Adrenal gland (tissue), 12 donors: ENCODE data around the gene NR1D1. TPM values are rescaled to one million over a fixed set of nuclear protein-coding genes. Genes with fewer than 3 reads are reported as not detected.

Experiments
- DNase-seq, 7 donors: peaks; one replicate each; pipeline ENCODE4 v3.0.0-alpha.2; 2019 to 2020
- H3K27ac ChIP-seq, 5 donors: fragments of 200-600 bp; sonication (generic) in 4 of 5; 1 replicate in 3 of 5; 2 replicates in 2 of 5; pipeline versions ENCODE4 v1.5.1 to v1.8.0; 2016 to 2020; ENCODE audit warnings: mild to moderate bottlenecking in 1 of 5
- H3K27me3 ChIP-seq: fragments of 200-600 bp; 2 replicates; pipeline ENCODE4 v1.8.0; 2021
- H3K36me3 ChIP-seq, 2 donors: fragments of 200-600 bp; replicated peaks in 1 of 2; 1 replicate in 1 of 2; 2 replicates in 1 of 2; pipeline versions ENCODE4 v1.5.1 to v1.8.0; 2018 to 2022
- H3K4me1 ChIP-seq, 2 donors: fragments of 200-600 bp; replicated peaks in 1 of 2; 1 replicate in 1 of 2; 2 replicates in 1 of 2; pipeline versions ENCODE4 v1.5.1 to v1.8.0; 2018 to 2021
- H3K4me3 ChIP-seq, 4 donors: fragments of 200-600 bp; sonication (generic) in 3 of 4; one replicate each; pipeline ENCODE4 v1.5.1; 2016 to 2018
- H3K9me3 ChIP-seq, 3 donors: fragments of 200-600 bp; sonication (generic) in 1 of 3; replicated peaks in 1 of 3; 1 replicate in 2 of 3; 2 replicates in 1 of 3; pipeline versions ENCODE4 v1.5.1 to v1.8.0; 2016 to 2021
- CTCF ChIP-seq, 6 experiments: fragments of 450-650 bp in 4 of 6; fragments of 200-600 bp in 2 of 6; sonication (generic) in 1 of 6; IDR thresholded peaks; 1 replicate in 5 of 6; 2 replicates in 1 of 6; pipeline versions ENCODE4 v1.5.1 to v1.8.0; 2016 to 2021; ENCODE audit warnings: antibody characterized with exemption in 6 of 6, mild to moderate bottlenecking in 2 of 6, moderate library complexity in 1 of 6
- POLR2A ChIP-seq, 2 donors: fragments of 450-650 bp; IDR thresholded peaks; one replicate each; pipeline ENCODE4 v1.6.1; 2017; ENCODE audit warnings: antibody characterized with exemption in 2 of 2, mild to moderate bottlenecking in 2 of 2, moderate library complexity in 1 of 2
- WGBS, 4 donors: extraction: QIAGEN DNeasy Blood & Tissue Kit in 2 of 4; methylation state at CpG; one replicate each; pipeline versions ENCODE4 v1.1.5 to v1.1.7; 2013 to 2017; 5-methylcytosine and 5-hydroxymethylcytosine counted together
- intact Hi-C, 2 donors: fragments of 100-400 bp; cut with DNase I; formaldehyde crosslinking; loops; one replicate each; pipeline versions ENCODE4 v1.14.1 to v1.15.0; 2022 to 2023
- polyA plus RNA-seq, 3 donors: library from polyadenylated mRNA; stranded (reverse); fragments of 200-250 nt in 2 of 3; fragments of 350-450 nt in 1 of 3; fragmentation: Illumina TruSeq in 1 of 3; extraction: RNeasy Lipid Tissue Mini Kit (QIAGEN cat#74804) in 1 of 3; gene quantifications; one replicate each; pipeline ENCODE4 v1.2.3, GENCODE V29; 2013 to 2014
- total RNA-seq, 9 donors: library from RNA; depleted of rRNA in 4 of 9; stranded (reverse); fragments of >200 nt in 4 of 9; fragments of 120-200 nt in 1 of 9; fragmentation: NEBNext Ultra II Directional in 1 of 9; extraction: Animal tissue kit (Norgen Biotek cat#: 25700) in 1 of 9; gene quantifications; one replicate each; pipeline versions ENCODE4 v1.1.0 to v1.2.4, GENCODE V29; 2013 to 2023
- donor health status: healthy with polysubstance abuse.
- donor health status: Bipolar disorder and iron deficiency.
- donor health status: DM: yes; HTN: yes; CAD: no.
- donor health status: DM: no; HTN: no; CAD: no.
- donor health status: DM: no; HTN: no; CAD: no.
- donor health status: DM: yes; HTN: yes; CAD: no.

The NR1D1 gene
- total and polyA plus RNA-seq, 12 donors = 3.4 to 69.1 (median 35.5) TPM

- intact Hi-C loops = no loop called here
- Histone ChIP-seq H3K36me3 (peaks cover 0 to 67% of the 10 kb centered on the region in 2 donors), H3K9me3 (no peaks in the 10 kb centered on the region), H3K4me3 (no peak overlapping the region), H3K27me3 (no peaks in the 10 kb centered on the region), H3K4me1 (peaks cover 5 to 6% of the 10 kb centered on the region in 2 donors), H3K27ac (peak overlapping the region in 1 of 5 donors; percentile 2)
- no peak for DNase-seq
- no peak for TF ChIP-seq CTCF (IDR thresholded peaks at IDR 0.05)
- TF ChIP-seq POLR2A (IDR thresholded peaks at IDR 0.05) = no peak
- 66 to 80% (median 73%) methylated on average over 4 to 6 of the region's 6 CpGs for WGBS, 4 donors
Measured at GRCh38 chr17:40087049-40087794, 13.2 kb downstream of the NR1D1 start.

GRCh38 chr17:40086150-40087044 is 14.0 kb downstream of the NR1D1 start:
- Histone ChIP-seq H3K27ac (peak overlapping the region in 2 of 5 donors; percentile 2 to 4), H3K36me3 (peaks cover 0 to 67% of the 10 kb centered on the region in 2 donors), H3K9me3 (no peaks in the 10 kb centered on the region), H3K4me3 (no peak overlapping the region), H3K4me1 (no peaks in the 10 kb centered on the region), H3K27me3 (no peaks in the 10 kb centered on the region)
- peak in 6 of 7 donors; percentile 56 to 76 (median 67) for DNase-seq
- WGBS, 4 donors = 53 to 59% (median 56%) methylated on average over 10 to 17 of the region's 17 CpGs
- intact Hi-C loops = no loop called here
- no peak for TF ChIP-seq POLR2A (IDR thresholded peaks at IDR 0.05)
- TF ChIP-seq CTCF (IDR thresholded peaks at IDR 0.05) = peak; percentile 75 to 89 (median 80)

- Histone ChIP-seq H3K4me3 (no peak overlapping the region), H3K9me3 (no peaks in the 10 kb centered on the region), H3K27me3 (no peaks in the 10 kb centered on the region), H3K4me1 (no peaks in the 10 kb centered on the region), H3K36me3 (peaks cover 0 to 69% of the 10 kb centered on the region in 2 donors), H3K27ac (no peak overlapping the region)
- TF ChIP-seq CTCF (IDR thresholded peaks at IDR 0.05) (no peak), POLR2A (IDR thresholded peaks at IDR 0.05) (no peak)
- no peak for DNase-seq
- intact Hi-C loops = no loop called here
- WGBS, 4 donors = 95 to 96% (median 96%) methylated on average over 14 of the region's 14 CpGs
Measured at GRCh38 chr17:40084477-40084876, 15.9 kb downstream of the NR1D1 start.

GRCh38 chr17:40079545-40079944 is 20.8 kb downstream of the NR1D1 start:
- Histone ChIP-seq H3K9me3 (no peaks in the 10 kb centered on the region), H3K27ac (no peak overlapping the region), H3K4me1 (peaks cover 23 to 29% of the 10 kb centered on the region in 2 donors), H3K27me3 (no peaks in the 10 kb centered on the region), H3K4me3 (no peak overlapping the region), H3K36me3 (peaks cover 0 to 38% of the 10 kb centered on the region in 2 donors)
- intact Hi-C loops = loop anchor here in 1 of 2 donors (10.0 kb wide), 1 partner anchor 65 kb away; the partner anchor contains the start of gene CSF3
- no peak for TF ChIP-seq POLR2A (IDR thresholded peaks at IDR 0.05)
- TF ChIP-seq CTCF (IDR thresholded peaks at IDR 0.05) = no peak
- 84 to 90% (median 89%) methylated on average over 3 of the region's 3 CpGs for WGBS, 4 donors
- no peak for DNase-seq
